Skin of body (tissue), 2 donors: Measurements from ENCODE around the gene AGAP1. TPM values are rescaled to one million over a fixed set of nuclear protein-coding genes. Genes with fewer than 3 reads are reported as not detected.
A peak's percentile ranks its signal among the peaks of the same experiment; 100 is the strongest.

ENCODE experiments used
- DNase-seq: peaks from one replicate; lab custom pipeline; 2025; lab: John Stamatoyannopoulos, UW
- total RNA-seq: library from RNA; depleted of rRNA; stranded (reverse); fragments of >200 nt; gene quantifications from one replicate; pipeline ENCODE4 v1.2.3, GENCODE V29; 2014

AGAP1 gene
- total RNA-seq, 1 donor from 2014 or later = 25.6 TPM

- DNase-seq = no peak
Measured at GRCh38 chr2:236113425-236113824, 619.6 kb downstream of the AGAP1 start.

- no peak for DNase-seq
Measured at GRCh38 chr2:236113948-236114347, 620.1 kb downstream of the AGAP1 start.

- no peak for DNase-seq
Measured at GRCh38 chr2:236114959-236115358, 621.1 kb downstream of the AGAP1 start.

- DNase-seq = no peak
Measured at GRCh38 chr2:236117401-236117800, 623.6 kb downstream of the AGAP1 start.

- DNase-seq = no peak
Measured at GRCh38 chr2:236117861-236118269, 624.0 kb downstream of the AGAP1 start.

- DNase-seq = no peak
Measured at GRCh38 chr2:236119003-236119402, 625.2 kb downstream of the AGAP1 start.

GRCh38 chr2:236119476-236119875 is 625.6 kb downstream of the AGAP1 start:
- DNase-seq = no peak

GRCh38 chr2:236120141-236120601 is 626.3 kb downstream of the AGAP1 start:
- no peak for DNase-seq

GRCh38 chr2:236120829-236121228 is 627.0 kb downstream of the AGAP1 start:
- no peak for DNase-seq

- DNase-seq = no peak
Measured at GRCh38 chr2:236121546-236121945, 627.7 kb downstream of the AGAP1 start.

- DNase-seq = no peak
Measured at GRCh38 chr2:236122236-236122635, 628.4 kb downstream of the AGAP1 start.

- DNase-seq = no peak
Measured at GRCh38 chr2:236123716-236124115, 629.9 kb downstream of the AGAP1 start.

GRCh38 chr2:236124182-236124893 is 630.5 kb downstream of the AGAP1 start:
- no peak for DNase-seq

GRCh38 chr2:236125541-236125940 is 631.7 kb downstream of the AGAP1 start:
- no peak for DNase-seq

GRCh38 chr2:236127010-236127409 is 633.2 kb downstream of the AGAP1 start:
- DNase-seq = no peak

- no peak for DNase-seq
Measured at GRCh38 chr2:236128321-236128720, 634.5 kb downstream of the AGAP1 start.

GRCh38 chr2:236129935-236130334 is 636.1 kb downstream of the AGAP1 start:
- no peak for DNase-seq

- DNase-seq = no peak
Measured at GRCh38 chr2:236130349-236130998, 636.6 kb downstream of the AGAP1 start.

- DNase-seq = peak; percentile 38
Measured at GRCh38 chr2:236131073-236131692, 637.3 kb downstream of the AGAP1 start.

- no peak for DNase-seq
Measured at GRCh38 chr2:236133410-236134012, 639.7 kb downstream of the AGAP1 start.

- DNase-seq = no peak
Measured at GRCh38 chr2:236136538-236136937, 642.7 kb downstream of the AGAP1 start.

- no peak for DNase-seq
Measured at GRCh38 chr2:236137066-236137465, 643.2 kb downstream of the AGAP1 start.
